ENCODE results near the gene MAPKBP1. TPM values are rescaled to one million over a fixed set of nuclear protein-coding genes. Genes with fewer than 3 reads are reported as not detected.

MAPKBP1 gene
- total and polyA plus RNA-seq, 2 of the 8 experiments (the other 6 are each of a cell fraction or from before 2014, with no cell fraction given): 4.3 to 11.3 TPM

DNA sequence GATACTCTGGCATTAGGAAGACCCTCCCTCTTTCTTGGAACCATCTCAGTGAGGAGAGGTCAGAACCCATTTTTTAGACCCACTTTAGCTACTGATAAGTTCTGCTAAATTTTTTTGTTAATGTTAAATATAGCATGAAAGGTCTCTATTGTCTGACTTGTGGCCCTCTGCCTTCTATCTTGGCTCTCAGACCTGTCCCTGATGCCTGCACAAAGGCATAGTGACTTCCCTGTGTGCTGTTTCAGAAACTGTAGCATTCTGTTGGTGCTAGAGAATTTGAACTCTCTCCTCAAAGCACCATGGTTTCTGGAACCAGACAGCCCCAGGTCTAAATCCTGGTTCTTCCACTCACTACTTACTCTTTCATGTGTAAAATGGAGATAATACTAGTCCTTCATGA is 15.4 kb downstream of the MAPKBP1 start (continued):
- TF ChIP-seq HDAC2 (IDR thresholded peaks at IDR 0.05; ENCODE audit: borderline replicate concordance in 1 of 2, low read depth in 2 of 2, low read length in 2 of 2) (no peak), SP2 (IDR thresholded peaks at IDR 0.05; ENCODE audit: low read length) (no peak), POU5F1 (IDR thresholded peaks at IDR 0.05; ENCODE audit: low read depth, low read length) (no peak), SIX5 (IDR thresholded peaks at IDR 0.05; ENCODE audit: low read depth, low read length) (no peak), JUN (IDR thresholded peaks at IDR 0.05; ENCODE audit: low read depth, low read length) (no peak), SP4 (IDR thresholded peaks at IDR 0.05; ENCODE audit: low read length) (no peak), HDAC6 (IDR thresholded peaks at IDR 0.05; ENCODE audit: low read depth, low read length) (no peak), SIN3A (conservative IDR thresholded peaks at IDR 0.05 in 1 of 2, IDR thresholded peaks at IDR 0.05 in 1 of 2; ENCODE audit: low read depth in 1 of 2, low read length in 2 of 2) (no peak), SRF (IDR thresholded peaks at IDR 0.05; ENCODE audit: low read depth, low read length) (no peak), EP300 (IDR thresholded peaks at IDR 0.05; ENCODE audit: borderline replicate concordance in 1 of 2, low read depth in 2 of 2, low read length in 2 of 2) (no peak), GABPA (IDR thresholded peaks at IDR 0.05; ENCODE audit: borderline replicate concordance, insufficient read depth, low read length) (no peak), SAP30 (IDR thresholded peaks at IDR 0.05; ENCODE audit: insufficient read depth, insufficient replicate concordance, low read length) (no peak), CEBPB (IDR thresholded peaks at IDR 0.05; ENCODE audit: low read depth, low read length) (no peak), BACH1 (IDR thresholded peaks at IDR 0.05; ENCODE audit: low read length) (no peak)

Data from H1 (cell line).